Activated CD4-positive, alpha-beta T cell treated with anti-CD3 and anti-CD28 coated beads, Interleukin-2, amount 50 U/mL, for 24 hours (primary cell): ENCODE data around the gene COL15A1.
"Not testable (repeated sequence)": the region's sequence is repeated elsewhere in the genome, so short reads cannot be mapped to it uniquely, and the experiment has no call there.

ENCODE experiments used
- DNase-seq, 2 donors: peaks; one replicate each; pipeline ENCODE4 v3.0.0-alpha.2; 2020; ENCODE audit warnings: low read depth in 1 of 2, low spot score in 1 of 2

Gene COL15A1

DNA sequence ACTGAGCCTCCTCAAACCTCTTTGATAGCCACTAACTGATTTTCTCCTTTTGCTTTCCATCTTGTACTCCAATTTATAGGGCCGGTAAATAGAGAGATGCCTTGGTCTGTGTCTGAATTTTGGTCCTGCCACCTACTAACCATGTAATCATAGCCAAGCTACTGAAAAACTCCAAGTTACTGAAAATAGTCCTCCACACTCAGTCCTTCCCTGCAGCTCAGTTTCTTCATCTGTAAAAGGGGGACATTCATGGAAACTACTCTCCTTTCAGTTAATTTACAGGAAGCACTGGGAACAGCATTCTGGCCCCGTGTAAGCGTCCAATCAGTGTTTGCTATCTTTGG lies 131.2 kb downstream of the COL15A1 start:
- no peak for DNase-seq

DNA sequence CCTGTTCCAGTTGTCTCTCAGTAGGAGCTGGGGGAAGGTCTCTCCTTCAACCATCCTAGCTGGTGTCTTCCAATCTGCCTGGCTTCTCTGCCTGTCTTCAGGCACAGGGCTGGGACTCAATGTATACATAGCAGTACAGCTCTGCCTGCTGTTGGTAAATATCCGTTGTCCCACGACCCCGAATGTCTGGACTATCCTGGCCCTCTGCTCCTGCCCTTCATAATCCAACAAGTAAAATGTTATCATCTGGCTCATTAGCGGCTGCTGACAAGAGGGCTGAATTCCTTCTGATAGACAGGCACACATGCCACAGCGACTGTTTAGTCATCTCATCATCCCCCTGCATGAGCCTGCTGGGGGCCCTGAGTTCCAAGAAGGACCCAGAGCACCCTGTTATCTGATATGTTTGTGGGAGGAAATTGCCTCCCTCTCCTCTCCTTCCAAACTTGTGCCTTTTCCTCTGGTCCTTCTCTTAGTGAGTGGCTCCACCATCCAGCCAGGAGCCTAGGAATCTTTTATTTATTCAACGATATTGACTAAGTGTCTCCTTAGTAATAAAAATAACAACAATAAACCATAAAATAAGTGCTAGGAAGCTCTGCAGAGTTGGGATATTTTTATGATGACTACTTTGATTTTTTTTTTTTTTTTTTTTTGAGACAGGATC lies 131.7 kb downstream of the COL15A1 start:
- DNase-seq: no peak

DNA sequence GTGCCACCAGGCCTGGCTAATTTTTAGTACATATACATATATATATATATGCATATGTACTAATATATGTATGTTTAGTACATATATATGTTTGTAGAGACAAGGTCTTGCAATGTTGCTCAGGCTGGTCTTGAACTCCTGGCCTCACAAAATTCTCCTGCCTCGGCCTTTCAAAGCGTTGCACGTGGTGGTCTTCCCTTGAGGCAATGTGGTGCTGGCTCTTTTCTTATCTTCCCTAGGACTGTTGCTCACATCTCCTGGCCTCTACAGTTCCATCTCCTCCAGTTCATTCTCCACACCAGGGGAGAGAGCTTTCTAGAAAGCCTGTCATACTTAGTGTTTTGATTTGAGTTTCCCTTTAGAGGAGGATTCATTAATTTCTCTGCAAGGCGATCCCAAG lies 132.3 kb downstream of the COL15A1 start:
- DNase-seq: no peak

DNA sequence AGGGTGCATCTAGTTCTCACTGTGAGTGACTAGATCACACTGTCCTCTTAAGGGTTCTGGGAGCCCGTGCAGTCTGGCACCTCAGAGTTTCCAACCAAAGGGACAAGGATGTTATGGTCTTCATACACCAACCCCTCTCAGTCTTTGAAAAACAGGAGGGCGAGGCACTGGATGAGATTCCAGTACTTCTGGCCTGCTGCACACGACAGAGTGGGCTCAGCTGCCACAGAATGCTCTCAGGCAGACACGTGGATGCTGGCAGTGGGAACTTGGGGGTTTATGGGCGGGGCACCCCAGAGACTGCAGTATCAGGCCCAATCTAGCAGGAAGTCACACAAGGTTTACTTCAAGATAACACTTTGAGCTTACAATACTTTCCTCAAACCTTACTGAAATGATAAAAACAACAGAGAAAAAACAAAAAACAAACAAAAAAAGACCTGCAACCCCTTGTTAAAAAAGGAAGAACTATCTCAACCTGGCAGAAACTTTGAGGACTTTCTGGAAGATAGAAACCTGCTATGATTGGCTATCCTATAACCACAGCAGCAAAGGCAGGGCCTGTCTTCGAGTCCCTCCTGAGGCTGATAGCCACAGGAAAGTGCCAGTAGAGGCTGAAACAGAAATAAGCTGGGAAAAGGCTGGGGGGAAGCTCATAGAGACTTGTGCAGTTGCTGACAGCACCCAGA lies 132.9 kb downstream of the COL15A1 start:
- no peak for DNase-seq

DNA sequence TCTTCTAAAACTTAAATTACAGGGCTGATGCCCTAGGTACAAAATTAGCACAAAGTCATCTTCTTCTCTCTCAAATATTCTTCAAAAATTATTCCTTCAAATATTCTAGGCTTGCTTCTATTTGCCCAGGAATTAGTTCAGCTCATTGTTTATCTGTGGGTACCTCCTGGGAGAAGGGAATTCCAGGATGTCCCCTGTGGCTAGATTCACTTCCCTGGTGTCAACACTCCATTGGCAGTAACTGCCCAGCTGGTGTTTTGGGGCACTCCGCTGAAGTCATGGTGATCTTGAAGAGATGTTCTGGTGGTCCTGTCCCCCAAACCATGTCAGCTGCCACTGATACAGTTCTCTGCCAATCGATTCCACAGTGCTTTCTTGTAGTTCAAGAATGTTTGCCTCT lies 135.0 kb downstream of the COL15A1 start:
- DNase-seq: no peak

DNA sequence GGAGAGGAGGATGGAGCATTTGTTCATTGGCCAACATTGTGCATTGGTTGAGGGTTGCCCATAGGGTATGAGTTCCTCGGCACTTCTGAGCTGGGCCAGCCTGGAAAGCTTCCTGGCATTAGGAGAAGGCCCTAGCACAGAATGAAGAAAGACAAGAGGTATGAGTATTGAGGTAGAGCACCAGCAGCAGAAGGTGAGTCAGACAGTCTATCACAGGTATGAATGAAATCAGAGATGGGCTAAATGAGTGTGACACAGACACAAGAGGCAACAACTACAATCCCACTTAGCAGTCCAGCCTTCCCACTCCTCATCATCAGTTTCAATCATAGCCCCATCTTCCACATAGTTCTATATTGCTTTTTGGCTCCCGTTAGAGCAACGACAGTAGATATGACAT lies 135.8 kb downstream of the COL15A1 start:
- no peak for DNase-seq

DNA sequence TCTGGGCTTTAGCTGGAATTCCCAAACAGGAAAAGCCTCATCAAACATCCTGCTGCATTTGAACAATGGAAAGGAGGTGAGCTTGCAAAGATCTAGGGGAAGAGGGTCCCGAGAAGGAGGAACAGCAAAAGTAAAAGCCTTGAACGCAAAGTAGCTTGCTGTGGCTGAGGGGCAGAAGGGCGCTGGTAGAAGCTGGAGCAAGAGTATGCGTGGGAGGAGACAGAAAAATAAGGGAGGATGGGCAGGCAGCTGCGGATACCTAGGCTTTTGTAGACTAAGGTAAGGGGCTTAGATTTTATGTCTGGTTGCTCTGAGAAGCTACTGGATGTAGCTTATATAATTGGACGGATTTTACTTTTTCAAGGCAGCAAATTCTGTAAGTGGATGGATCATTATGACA lies 139.3 kb downstream of the COL15A1 start:
- DNase-seq: no peak

DNA sequence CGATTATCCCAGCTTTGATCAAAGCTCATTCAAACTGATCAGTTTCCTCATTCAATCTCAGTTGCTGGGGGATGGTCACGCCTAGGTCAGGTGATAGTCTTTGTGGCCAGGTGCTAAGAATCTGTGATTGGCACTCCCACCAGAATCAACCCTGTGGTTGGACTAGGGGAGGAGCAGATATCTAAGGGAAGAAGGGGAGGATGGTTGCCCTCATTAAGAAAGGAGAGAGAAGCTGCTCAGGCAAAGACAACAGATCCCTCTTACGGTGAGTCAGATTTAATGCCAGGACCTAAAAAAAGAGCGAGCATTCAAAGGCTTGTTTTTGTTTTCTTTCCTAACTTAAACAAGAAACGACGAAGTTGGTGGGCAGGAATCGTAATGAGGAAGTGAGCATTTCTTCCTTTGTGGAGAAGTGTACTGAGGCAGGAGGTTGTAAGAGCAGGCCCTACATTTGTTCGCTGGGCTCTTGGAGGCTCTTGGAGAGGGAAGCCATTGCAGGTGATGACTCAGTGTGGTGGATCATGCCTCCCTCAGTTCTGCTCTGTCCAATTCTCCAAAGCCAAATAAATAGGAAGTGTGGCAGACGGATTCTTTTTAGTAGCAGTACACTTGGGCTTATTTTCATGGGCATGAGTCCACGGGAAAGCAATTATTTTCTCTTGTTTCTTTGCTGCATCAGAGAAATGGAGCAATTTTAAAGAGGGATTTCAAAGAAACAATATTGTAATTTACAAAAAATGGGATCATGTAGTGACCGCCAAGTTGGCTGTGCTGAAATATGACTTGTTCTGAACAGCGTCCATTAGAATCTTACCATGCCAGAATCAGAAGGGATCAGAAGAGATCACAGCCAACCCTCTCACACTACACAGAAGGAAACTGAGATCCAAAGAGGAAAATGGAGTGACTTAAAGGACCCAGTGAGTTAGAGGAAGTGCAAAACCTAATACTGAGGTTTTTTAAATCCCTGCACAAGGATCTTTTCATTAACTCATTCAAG lies 142.5 kb downstream of the COL15A1 start:
- DNase-seq: no peak

DNA sequence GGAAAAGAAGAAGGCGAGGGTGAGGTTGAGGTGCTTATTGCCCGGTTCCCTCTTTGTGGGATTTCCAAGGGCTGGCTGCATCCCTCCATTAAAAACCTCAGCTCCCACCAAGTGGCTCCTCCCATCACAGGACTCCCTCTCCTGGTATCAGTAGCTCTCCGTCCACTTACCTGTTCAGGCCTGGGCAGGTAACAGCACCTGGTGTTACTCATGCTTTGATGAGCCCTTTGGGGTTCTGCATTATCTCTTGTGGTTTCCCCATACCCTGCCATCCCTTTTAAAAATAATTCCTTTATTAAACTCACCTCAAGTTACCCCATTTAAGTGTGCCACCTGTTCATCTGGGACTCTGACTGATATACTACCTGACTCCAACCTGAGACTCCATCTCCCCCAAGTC lies 143.8 kb downstream of the COL15A1 start:
- DNase-seq: no peak

DNA sequence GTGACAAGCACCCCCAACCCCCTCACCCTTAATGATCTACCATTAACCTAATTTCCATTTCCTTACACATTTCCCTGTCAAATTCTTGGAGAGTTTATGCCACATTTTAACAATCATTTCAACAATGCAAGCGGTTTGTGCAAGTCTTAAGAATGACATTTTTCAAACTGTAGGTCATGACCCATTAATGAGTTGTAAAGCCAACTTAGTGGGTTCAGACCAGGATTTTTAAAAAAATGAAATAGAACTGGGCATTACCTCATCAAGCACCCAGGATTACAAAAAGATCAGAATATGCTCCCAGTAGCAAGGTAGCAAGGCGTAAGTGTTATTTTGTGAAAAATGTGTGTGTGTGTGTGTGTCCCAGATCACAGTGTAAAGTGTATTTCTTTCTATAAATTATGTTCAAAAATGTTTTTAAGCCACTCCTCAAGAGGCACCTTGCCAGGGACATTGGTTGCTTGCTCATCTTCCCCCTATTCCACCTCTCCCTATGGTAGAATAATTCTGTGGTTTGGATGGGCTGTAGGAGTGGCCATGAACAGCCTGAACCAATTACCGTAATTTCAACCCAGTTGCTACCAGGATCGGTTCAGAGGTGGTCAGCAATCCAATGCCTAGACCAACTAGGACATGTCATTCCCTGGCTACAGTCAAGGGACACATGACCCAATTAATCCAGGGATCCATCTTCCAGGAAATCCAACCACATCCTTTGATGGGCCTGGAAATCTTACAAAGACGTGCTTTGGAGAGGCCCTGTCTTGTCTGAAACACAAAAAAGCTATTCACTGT lies 146.8 kb downstream of the COL15A1 start:
- DNase-seq: no peak

DNA sequence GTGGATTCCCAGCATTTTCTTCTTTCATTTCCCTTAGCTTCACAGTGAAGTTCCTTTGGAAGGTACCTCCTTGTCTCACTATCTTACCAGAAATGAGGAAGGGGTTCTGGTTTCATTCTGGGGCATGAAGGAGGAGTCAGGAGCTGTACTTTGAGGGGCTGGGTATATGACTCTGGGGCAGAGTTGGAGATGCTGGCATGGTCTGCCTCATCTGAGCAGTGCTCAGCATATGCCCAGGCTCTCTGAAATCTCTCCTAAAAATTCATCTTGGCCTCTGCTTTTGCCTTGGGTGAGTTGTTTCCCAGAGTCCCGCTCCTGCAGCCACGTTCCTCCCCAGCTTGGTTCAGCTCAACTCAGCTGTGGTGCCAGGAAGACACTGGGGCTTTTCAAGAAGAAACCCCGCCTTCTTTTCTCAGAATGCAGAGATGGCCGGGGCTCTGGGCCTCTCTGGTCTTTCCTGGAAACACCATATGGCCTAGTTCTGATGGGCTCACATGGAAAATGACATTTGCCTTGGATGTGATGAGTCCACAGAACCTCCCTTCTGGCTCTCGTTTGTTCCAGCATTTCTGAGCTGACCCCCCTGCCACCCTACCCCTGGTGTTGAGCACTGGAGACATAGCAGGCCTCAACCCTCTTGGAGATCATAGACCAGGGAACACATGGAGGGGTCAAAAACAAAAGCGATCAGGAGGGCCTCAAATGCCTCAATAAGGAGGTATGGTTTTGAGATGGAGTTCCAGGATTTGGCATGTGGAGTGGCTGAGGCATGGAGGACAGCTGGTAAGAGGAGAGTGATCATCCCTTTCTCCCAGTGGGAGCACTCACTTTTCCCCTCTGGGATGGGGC lies 149.2 kb downstream of the COL15A1 start:
- DNase-seq: no peak

DNA sequence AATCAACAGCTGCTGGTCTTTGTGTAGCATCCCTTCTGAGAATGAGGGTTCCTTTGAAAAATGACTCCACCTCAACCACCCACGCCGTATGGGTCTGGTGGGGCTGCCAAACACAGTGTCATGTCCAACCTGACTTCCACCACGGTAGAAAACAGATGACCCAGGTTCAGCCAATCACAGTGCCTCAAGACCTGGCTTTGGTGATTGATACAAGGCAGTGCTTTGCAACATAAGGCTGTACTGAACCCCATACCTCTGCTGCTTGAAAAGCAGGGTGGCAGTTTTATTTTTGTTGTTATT lies 149.7 kb downstream of the COL15A1 start:
- DNase-seq: no peak

DNA sequence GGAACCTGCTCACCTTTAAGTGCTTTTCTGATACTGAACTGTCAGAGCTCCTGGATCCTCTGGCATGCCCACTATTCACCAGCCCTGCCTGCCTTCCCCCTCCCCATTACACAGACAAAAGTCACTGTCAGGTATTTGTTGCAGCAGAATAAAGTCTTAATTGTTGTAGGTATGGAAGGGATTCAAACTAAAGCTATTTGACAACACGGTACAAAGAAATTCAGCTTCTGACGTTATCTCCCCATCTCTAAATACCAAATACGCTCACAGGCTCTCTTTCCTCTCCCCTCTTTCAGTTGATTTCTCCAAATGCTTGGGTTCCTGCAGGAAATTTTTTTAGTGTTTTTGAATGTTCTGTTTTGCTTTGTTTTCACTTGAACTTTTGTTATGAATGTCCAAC lies 151.9 kb downstream of the COL15A1 start:
- DNase-seq: no peak

DNA sequence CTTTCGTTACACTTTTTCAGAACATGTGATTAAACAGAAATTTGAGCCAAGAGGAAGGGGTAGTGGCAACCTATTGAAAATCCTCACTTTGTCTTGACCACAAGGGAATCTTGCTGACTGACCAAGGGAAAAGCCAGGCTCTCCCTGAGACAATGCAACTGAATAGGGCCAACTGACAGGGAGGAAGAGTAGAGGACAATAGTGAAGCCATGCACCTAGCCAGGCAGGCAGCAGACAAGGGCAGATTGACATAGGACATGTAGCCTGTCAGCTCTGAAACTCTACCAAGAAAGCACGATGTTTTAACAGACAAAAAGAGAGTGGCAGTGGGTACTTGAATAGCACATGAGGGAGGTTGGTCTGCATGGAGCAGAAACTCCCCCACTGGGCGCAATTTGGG lies 152.7 kb downstream of the COL15A1 start:
- no peak for DNase-seq

DNA sequence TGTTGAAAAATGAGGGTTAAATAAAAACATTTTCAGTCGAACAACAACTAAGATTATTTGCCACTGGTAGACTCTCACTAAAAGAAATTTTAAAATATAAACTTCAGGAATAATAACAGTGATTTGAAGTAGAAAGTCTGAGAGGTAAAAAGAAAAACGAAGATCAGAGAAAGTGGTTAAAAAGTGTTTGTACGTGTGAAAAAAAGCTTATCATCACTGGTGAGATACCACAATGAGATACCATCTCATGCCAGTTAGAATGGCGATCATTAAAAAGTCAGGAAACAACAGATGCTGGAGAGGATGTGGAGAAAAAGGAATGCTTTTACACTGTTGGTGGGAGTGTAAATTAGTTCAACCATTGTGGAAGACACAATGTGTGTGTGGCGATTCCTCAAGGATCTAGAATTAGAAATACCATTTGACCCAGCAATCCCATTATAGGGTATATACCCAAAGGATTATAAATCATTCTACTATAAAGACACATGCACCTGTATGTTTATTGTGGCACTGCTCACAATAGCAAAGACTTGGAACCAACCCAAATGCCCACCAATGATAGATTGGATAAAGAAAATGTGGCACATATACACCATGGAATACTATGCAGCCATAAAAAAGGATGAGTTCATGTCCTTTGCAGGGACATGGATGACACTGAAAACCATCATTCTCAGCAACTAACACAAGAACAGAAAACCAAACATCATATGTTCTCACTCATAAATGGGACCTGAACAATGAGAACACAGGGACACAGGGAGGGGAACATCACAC lies 156.3 kb downstream of the COL15A1 start:
- not testable (repeated sequence) for DNase-seq

DNA sequence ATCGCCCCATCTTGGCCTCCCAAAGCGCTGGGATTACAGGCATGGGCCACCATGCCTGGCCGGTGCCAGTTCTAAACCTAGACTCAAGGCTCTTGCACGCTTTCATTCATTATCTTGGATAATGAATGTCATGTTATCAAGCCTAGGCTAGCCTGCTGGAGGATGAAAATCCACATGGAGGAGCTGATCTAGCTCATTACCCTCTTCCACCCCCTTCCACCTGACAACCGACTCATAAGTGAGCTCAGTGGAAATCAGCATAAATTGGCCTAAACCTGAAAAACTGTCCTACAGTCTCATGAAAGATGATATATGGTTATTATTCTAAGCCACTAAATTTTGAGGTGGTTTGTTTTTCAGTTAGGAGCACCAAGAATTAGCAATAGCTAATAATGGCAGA lies 157.6 kb downstream of the COL15A1 start:
- DNase-seq: no peak

DNA sequence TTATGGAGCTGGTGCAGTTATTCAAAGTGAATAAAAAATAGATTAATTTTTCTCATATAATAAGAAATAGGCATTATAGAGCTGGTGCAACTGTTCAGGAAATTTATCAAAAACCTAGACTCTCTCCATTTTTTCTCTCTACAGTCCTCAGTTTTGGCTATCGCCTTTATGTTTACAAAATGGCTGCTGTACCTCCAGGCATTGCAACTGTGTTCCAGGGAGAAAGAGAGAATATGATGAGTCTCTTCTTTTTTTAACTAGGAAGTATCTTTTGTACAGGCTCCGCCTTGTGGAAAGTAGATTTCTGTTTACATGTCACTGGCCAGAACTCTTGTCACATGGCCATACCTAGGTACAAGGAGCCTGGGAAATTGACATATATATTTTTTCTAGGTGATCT lies 158.1 kb downstream of the COL15A1 start:
- DNase-seq: no peak

DNA sequence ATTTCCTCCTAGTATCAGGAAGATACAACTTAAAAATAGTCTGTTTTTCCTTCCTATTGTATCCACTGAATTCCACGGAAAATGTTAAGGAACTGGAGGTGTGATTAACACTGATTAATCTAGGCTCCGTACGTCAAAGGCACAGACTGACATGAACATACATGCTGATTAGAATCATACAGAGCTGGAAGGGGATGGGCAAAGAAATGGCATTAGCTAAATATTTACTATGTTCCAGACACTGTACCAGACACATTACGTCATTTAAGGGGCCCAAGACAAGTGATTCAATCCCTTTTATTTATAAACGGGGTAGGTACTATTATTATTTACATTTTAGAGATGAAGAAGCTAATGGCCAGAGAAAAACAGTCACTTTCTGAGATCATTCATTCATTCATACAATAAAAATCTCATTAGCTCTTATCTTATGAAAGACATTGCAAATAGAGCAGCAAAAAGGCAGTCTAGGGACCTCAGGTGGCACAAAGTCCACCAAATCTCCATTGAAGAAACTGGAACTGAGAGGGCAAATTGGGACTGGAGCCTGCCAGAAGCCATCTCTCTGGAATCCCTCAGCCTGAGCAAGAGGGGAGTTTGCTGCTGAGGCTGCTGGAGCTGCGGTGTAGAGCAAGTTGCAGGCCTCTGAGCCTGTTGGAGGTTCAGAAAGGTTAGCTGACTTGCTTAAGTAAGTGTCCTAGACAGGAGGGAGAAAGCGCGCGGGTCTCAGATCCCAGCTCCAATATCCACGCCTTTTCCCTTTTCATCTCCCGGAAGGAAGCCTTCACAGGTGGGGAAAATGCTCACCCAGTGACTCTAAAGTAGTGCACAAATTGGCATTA lies 159.6 kb downstream of the COL15A1 start:
- DNase-seq: no peak
